HG02981 (cell line): Measurements from ENCODE around the gene LTB4R2.
"Not testable (repeated sequence)": the region's sequence is repeated elsewhere in the genome, so short reads cannot be mapped to it uniquely, and the experiment has no call there.

ENCODE experiments used
- ATAC-seq: cut with Tn5 transposase; IDR thresholded peaks from one replicate; pipeline ENCODE4 v1.9.1; 2021; ENCODE audit warnings: mild to moderate bottlenecking, moderate library complexity; ENCODE audit not compliant: unreplicated experiment

LTB4R2 gene

DNA sequence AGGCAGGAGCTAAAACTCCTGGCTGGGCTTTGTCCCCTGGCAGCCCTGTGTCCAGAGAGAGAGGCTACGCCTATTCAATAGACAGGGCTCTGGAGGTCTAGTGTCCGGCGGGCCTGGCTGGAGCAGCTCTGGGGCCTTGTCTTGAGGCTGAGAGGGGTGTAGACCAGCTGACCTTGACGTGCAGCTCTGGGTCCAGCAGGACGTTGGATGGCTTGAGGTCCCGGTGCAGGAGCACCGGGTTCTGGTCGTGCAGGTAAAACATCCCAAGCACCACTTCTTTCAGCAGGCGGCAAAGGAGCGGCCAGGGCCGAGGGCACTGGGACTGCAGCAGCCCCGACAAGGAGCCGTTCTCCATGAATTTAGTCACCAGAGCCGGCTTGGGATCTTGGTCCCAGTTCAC, 28.9 kb downstream of the LTB4R2 start:
- ATAC-seq, result no peak

DNA sequence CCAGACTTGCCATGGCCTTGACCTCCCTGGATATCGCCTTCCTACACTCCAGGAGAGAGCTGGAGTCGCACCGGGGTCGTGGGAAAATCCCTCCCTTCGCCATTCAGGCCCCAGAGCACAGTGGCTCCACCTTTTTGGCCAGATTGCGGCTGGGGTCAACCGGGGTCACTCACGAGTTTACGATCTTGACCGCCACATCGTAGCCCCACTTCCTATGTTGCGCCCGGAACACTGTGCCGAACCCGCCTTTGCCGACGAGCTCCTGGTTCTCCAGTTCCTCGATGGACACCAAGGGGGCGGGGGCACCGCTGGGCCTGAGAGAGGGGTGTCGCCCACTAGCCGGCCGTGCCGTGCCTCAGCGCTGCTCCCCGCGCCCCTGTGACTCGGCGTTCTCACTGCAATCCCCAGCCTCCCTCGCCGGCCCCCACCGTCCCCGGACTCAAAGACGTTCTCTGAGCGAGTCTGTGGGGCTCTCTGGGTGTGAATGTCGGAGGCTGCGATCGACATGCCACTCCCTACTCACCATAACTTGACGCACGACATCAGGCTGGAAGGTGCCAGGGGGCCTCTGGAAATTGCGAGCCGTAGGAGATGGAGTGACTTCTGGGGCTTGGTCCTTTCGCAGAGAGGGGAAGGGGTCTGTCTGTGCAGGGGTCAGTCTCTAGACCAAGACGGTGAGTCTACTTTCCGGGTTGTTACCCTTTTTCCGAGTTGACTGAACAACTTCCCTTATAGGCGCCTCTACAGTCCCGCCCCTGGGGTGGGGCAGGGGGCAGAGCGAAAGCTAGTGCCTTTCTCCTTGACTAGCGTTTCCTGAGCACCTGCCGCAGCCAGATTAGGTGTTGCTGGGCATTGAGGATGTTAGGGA, 29.6 kb downstream of the LTB4R2 start, which contains the start of gene RIPK3:
Gene RIPK3, minus strand, starts transcription at position 708 of the 868 bp plus-strand sequence. Its CDS starts 165 bp downstream, at position 543.
- ATAC-seq, result peak; percentile 80

DNA sequence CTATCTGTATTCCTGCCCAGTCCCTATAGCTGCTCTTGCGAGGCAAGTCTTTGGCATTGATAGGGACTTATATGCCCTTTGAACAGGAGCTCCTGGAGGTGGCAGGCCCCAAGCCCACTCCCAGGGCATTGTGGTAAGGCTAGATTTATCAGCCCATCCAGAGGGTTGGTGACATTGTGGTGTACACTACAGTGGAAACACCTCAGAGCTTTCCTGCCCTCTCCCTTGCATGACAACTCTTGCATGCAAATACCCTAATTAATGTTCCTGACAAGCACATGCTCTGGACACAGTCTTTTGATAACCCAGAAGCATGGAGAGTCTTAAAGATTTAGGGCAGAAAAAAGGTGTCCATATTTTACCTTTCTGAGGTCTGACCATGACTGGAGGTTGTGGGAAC, 30.7 kb downstream of the LTB4R2 start:
- ATAC-seq, result no peak

DNA sequence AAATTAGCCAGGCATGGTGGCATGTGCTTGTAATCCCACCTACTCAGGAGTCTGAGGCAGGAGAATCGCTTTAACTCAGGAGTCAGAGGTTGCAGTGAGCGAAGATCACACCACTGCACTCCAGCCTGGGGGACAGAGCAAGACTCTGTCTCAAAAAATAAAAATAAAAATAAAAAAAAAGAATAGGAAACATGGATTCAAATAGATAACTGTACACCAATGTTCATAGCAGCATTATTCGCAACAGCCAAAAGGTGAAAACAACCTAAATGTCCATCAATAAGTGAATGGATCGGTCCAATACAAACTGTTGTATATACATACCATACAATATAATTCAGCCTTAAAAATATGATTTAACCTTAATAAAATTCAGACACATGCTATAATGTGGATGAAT, 32.9 kb downstream of the LTB4R2 start:
- ATAC-seq, result no peak

DNA sequence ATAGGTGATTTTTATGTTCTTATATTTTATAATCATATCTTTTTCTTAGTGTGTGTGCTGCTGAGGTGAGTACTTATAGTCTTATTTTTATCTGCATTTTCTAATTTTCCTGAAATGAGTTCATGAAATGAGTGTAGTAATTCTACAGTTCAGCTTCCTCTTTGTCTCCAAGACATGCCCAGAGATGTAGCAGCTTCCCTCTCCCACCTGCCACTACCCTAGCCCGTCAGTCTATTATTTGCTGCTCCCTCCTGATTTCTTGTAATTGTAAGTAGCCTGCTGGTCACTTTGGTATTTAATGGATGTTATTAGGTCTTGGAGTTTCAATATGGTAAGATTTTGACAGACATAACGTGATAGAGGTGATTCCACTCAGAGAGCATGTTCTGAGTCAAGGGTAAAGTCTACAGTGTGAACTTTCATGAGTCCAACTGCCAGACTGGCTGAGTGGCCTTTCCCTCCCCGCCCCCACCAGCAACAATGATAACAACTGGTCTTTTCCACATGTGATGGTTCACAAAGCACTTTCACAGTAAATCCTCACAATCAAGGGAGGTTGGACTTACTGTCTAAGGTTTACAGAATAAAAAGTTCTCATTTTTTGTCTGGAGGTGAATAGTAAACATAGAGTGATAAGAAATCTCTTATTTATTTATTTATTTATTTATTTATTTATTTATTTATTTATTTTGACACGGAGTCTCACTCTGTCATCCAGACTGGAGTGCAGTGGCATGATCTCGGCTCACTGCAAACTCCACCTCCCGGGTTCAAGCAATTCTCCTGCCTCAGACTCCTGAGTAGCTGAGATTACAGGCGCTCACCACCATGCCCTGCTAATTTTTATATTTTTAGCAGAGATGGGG, 34.1 kb downstream of the LTB4R2 start:
- ATAC-seq, result no peak

DNA sequence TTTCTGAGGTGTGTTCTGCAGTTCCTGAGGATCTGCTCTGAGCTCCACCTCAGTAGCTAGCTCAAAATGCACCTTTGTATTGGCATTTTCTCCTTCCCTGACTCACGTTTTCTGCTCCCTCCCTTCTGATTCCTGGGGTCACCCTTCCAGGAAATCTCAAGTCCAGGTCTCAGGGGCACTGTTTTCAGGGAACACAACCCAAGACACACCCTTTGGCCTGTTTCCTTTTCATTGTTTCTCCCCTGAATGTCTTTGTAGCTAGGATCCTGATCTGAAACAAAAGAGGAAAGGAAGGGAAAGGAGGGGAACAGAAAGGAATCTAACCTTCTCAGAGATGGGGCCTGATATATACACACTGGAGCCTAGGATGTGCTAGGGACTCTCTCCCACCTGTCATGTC, 37.2 kb downstream of the LTB4R2 start:
- no peak for ATAC-seq

DNA sequence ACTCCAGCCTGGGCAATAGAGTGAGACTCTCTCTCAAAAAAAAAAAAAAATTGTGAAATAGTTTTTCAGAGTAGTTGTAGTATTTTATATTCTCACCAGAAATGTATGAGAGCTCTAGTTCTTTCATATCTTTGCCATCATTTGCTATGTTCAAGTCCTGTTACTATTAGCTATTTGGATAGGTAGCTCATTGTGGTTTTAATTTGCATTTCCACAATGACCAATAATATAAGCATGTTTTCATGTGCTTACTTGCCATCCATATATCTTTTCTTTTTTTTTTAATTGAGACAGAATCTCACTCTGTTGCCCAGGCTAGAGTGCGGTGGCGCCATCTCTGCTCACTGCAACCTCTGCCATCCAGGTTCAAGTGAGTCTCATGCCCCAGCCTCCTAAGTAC, 38.2 kb downstream of the LTB4R2 start:
- ATAC-seq, result no peak

DNA sequence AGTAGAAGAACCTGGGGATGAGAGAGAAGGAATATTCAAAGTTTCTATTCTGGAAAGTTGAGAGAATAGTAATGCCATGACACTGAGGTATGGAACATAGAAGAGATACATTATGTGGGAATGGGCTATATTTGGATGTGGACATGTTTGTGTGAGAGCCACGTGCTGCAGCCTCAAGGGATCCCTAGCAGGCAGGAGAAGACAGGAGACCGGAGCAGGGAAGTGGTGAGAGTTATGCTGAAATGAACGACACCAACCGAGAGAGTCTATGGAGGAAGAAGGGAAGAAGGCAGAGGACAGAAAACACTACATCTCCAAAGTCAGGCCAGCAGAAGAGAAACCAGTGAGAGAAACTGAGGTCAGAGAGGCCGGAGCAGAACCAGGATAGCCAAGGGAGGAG, 39.8 kb downstream of the LTB4R2 start:
- ATAC-seq, result no peak

DNA sequence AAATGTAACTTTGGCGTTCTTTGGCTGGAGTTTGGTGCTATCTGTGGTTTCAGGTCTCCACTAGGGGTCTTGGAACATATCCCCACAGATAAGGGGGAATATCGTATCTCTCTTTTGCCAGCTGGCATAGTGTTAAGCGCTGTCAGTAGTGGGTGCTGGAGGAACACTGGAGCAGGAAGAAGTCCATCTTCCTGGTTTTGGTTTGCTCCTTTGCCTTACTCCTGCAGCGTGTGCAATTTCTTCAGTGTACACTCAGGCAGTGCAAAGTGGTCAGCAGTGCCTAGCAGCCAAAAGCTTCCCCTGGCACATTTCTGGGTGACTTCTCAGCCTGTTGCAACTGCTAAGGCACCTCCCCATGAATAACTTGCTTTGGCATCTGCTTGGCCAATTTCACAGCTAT, 41.6 kb downstream of the LTB4R2 start:
- ATAC-seq, result no peak

DNA sequence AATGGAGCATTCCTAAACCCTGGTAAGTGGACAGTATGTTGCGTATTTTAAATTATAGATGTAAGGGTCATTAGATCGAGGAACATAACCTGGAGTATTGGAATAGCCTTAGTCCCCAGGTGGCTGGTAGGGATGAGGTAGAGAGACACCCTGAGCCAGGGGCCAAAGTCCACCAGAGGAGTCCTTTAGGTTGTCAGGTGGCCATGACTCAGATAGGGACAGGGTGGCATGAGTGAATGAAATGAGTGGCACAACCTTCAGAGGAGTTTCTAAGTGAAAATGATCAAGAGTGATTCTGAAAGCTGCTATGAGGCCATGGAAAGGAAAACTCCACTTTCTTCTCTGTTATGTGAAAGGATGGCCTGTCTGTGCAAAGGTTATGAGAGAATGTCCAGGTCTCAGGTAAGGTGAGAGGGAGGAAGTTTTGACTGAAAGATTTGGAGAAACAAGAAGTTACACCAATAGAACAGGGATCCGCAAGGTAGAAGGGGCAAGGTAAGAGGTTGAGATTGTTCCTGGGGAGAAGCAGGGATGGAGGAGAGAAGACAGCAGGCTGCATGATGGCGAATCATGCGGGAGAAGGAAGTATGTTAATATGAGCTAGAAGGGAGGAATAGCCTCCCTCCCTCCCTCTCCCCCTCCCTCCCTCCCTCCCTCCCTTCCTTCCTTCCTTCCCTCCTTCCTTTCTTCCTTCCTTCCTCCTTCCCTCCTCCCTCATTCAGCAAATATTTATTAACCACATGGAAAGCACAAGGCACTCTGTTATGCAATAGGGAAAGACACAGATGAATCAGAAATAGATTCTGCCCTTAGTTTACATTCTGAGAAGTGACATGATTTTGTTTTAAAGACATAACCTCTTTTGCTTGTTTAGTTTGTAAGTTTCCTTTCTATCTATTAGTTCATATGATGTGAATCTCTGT, 43.9 kb downstream of the LTB4R2 start:
- no peak for ATAC-seq

DNA sequence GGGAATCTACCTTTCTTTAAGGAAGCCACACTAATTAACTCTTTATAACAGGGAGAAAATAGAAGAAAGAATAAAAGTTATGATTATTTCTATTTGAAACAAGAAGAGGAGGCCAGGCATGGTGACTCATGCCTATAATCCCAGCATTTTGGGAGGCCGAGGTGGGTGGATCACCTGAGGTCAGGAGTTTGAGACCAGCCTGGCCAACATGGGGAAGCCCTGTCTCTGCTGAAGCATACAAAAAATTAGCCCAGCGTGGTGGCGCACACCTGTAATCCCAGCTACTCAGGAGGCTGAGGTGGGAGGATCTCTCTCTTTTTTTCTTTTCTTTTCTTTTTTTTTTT, 44.5 kb downstream of the LTB4R2 start:
- not testable (repeated sequence) for ATAC-seq

DNA sequence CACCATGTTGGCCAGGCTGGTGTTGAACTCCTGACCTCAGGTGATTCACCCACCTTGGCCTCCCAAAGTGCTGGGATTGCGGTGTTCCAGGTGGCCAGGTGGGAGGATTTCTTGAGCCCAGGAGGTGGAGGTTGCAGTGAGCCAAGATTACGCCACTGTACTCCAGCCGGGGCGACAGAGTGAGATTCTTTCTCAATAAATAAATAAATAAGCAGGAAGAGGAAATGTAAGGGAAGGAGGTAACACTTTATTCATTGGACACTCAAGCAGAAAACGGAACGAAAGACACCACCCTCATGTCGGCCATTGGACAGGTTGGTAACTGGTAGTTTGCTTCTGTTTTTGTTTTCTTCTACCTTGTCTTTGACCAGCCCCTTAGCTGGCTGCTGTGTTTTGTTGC, 45.1 kb downstream of the LTB4R2 start:
- no peak for ATAC-seq

DNA sequence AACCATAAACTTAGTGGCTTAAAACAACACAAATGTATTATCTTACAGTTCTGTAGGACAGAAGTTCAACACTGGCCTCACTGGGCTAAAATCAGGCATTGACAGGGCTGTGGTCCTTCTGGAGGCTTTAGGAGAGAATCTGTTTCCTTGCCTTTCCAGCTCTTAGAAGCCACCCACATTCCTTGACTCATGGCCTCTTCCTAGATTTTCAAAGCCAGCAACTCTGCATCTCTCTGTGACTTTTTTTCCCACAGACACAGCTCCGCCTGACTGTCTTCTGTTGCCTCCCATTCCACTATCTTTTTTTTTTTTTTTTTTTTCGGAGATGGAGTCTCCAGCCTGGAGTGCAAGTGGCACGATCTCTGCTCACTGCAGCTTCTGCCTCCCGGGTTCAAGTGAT, 46.3 kb downstream of the LTB4R2 start:
- ATAC-seq, result no peak

DNA sequence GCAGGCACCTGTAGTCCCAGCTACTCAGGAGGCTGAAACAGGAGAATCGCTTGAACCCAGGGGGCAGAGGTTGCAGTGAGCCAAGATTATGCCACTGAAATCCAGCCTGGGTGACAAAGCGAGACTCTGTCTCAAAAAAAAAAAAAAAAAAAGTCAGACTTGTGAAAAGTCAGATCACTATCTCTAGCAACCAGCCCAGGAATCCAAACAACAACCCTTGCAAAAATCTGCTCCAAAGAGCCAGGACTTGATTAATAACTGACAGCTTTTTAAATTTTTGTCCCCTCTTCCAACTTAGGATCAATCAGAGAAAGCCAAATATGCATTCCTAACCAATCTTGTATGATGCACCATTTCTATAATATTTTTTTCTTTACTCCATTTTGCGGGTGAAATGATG, 50.3 kb downstream of the LTB4R2 start:
- no peak for ATAC-seq

DNA sequence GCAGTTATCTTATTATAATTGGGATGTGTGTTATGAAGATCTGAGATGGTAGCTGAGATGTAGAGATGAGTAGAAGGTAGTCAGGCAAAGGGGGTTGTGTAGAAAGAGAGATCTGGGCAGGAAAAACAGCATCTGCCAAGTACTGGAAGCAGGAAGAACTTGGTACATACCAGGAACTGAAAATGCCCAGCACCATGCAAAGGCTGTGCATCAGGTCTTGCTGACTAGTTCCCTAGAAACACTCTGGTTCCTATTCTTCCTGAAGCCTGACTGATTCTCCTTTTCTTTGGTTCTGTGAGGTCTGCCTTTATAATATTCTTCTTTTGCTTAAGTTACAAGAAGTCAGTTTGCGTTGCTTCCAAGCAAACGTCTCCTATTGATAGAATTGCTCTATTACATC, 51.4 kb downstream of the LTB4R2 start:
- ATAC-seq, result no peak
